HG02885 (cell line): ENCODE data around the gene CEBPA.

ENCODE experiments used
- ATAC-seq: cut with Tn5 transposase; IDR thresholded peaks from one replicate; pipeline ENCODE4 v1.9.1; 2021; ENCODE audit warnings: mild to moderate bottlenecking; ENCODE audit not compliant: unreplicated experiment, poor library complexity

The CEBPA gene

DNA sequence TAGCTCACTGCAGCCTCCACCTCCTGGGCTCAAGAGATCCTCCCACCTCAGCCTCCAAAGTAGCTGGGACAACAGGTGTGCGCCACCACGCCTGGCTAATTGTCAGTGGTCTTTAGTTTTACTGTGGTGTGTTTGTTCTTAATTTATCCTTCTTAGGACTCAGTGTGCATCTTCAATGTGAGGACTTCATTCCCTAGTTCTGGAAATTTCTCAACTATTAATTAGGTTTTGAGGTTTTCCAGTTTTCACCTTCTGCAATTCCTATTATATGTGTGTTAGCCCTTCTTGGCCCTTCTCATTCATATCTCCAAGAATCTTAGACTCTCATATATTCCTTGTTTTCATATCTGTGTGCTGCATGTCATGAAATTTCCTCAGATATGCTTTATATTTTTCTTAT lies 44.5 kb downstream of the CEBPA start:
- no peak for ATAC-seq

DNA sequence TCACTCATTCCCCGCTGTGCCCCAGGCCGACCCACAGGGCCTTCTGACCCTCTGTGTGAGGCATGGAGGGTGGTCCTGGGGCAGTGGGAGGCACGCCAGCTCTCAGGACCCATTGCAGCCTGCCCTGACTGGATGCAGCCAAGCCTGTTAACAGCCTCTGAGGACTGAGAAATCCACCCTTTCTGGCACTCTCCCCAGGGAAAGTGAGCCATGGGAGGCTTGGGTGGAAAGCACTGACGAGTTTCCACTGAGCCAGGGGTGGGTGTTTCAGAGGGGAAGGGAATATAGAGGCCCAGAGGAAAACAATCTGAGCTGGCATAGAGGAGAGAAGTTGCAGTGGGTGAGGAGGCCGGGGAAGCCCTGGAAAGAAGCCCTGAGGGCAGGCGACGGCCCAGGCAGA lies 46.1 kb downstream of the CEBPA start:
- no peak for ATAC-seq

DNA sequence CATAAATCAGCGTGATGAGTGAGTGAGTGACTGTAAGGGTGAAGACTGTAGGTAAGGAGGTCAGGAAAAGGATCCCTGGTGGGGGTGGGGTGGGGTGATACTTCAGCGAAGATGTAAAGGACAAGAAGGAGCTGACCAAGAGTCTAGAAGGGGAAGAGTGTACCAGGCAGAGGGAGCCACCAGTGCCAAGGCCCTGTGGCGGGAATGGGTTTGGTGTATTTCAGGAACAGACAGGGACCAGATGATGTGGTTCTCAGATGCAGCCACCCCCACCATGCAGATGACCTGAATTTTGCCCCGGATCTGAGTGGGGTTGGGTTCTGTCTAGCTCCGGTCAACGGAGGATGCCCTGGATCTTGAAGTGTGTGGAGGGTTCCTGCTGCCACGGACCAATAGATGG lies 46.6 kb downstream of the CEBPA start:
- ATAC-seq: no peak

DNA sequence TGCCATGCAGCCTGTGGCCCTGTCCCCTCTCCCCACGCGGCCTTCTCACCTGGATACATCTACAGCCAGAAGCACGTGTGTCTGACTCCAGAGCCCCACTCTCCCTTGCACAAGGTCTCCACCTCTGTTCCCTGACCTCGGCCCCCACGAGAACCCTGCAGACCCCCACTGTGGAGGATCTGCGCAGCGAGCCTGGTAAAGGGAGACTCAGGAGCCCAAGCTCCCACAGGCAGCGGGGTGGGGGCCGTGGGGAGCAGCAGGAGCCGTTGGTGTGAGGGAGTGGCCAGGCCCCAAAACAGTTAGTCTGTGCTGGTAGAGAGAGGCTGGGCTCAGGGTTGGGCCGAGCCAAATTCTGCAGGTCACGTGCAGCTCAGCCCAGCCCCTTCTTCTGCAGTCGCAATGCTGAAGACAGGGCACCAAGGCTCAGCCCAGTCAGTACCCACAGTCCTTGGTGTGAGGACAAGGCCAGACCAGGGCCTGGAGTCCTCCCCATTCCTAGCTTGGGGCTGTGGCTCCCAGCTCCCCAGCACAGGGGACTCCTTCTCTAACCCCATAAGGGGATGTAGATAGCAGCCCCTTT lies 48.0 kb downstream of the CEBPA start:
- ATAC-seq: no peak

DNA sequence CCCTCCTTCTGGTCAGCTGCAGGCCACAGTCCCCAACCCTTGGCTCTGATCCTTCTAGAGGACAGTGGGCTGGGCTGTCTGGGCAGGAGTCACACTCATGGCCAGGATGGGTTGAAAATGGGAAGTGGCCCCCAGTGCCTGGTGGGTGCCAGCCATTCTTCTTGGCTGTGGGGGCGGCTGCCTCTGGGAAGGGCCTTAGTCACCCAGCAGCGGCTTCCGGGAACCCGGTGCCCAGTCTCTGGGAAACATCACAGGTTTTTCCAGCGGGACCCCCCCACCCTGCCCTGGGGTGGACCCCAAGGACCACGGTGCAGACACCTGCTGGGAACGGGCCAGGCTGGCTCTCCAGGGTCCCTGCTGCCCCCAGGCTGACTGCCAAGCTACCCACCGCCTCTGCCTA lies 49.4 kb downstream of the CEBPA start:
- ATAC-seq: no peak

DNA sequence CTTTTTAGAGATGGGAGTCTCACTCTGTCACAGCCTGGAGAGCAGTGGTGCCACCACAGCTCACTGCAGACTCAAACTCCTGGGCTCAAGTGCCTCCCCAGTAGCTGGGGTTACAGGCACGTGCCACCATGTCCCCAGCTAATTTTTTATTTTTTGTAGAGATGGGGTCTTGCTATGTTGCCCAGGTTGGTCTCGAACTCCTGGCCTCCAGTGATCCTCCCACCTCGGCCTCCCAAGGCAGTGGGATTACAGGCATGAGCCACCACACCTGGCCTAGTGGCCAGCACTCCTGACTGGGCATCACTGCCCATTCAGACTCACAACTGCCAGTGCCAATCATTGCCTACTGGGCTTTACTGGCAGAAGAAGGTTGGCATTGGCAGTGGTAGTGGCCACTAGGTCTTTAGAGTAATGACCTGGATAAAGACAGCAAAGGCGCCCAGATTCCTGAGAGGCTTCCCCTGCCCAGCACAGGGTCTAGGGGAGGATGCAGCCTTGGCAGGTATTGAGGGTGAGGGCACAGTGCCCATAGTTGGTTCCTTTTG lies 49.8 kb downstream of the CEBPA start:
- ATAC-seq: no peak

DNA sequence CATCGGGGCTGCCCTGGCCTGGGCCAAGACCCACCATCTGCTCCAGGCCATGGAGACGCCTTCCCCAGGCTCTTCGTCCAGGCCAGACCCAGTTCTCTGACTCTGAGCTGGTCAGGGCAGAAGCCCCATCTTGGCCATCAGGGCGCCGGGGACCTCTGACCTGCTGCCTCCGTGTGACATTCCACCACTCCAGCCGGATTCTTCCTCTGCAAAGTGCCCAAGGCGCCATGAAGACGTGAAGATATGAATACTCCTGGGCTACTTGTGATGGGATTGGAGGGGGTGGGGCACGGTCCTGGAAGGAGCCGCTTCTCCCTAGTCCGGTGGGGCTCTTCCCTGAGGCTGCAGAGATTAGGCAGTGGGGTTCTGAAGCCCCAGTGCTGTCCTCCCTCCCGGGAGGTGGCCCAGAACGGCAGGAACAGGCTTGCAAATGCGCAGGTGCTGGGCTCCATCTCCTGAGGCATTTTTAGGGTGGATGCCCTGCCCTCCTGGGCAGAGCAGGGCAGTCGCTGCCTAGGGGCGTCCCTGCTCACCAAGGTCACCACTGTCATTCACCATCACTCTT lies 50.7 kb downstream of the CEBPA start:
- ATAC-seq: no peak

DNA sequence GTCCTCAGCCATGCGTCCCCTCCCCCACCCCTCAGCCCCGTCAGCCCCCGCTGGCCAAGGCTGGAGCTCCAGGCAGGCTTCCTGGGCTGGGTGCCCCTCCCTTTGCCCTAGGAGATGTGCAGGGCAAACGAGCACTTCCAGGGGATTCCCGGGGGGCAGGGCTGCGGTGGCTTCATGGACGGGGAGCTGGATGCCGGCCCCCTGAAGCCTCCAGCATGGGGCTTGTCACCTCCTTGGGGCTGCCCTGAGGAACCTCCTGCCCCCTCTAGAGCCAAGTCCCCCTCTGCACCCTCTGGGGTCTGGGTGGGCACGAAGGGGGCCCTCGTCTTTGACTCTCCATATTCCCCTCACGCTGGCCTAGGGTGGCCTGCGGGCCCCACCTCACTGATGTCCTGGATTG lies 51.3 kb downstream of the CEBPA start:
- ATAC-seq: no peak

DNA sequence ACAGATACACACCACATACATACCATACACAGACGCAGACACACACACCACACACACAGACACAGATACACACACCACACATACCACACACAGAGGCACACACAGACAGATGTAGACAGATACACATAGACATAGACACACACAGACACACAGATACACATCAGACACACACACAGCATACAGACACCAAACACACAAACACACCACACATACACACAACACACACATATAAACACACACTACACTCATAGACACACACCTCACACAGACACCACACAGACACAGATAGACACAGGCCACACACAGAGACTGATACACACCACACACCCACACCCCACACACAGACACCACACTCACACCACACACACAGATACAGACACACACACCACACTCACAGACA lies 51.8 kb downstream of the CEBPA start:
- no peak for ATAC-seq
